GM13977 (cell line): Measurements from ENCODE around the gene RGP1.

Source experiments
- DNase-seq: peaks from one replicate; pipeline ENCODE4 v3.0.0; 2012; ENCODE audit warnings: low spot score
- CTCF ChIP-seq: IDR thresholded peaks from 2 replicates; pipeline ENCODE4 v1.5.1; 2012; ENCODE audit warnings: mild to moderate bottlenecking, control low read depth; ENCODE audit not compliant: insufficient read depth; ENCODE audit errors: extremely low read depth, missing control alignments
- in situ Hi-C: fragments of 300-500 bp; cut with MboI; formaldehyde crosslinking; loops from one replicate; pipeline ENCODE4 v1.12.0; 2022; ENCODE audit warnings: low sequenced_read_pairs, low pct_unique_long_range_greater_than_20kb, mixed read lengths, inconsistent platforms; ENCODE audit not compliant: unreplicated experiment

RGP1 gene

DNA sequence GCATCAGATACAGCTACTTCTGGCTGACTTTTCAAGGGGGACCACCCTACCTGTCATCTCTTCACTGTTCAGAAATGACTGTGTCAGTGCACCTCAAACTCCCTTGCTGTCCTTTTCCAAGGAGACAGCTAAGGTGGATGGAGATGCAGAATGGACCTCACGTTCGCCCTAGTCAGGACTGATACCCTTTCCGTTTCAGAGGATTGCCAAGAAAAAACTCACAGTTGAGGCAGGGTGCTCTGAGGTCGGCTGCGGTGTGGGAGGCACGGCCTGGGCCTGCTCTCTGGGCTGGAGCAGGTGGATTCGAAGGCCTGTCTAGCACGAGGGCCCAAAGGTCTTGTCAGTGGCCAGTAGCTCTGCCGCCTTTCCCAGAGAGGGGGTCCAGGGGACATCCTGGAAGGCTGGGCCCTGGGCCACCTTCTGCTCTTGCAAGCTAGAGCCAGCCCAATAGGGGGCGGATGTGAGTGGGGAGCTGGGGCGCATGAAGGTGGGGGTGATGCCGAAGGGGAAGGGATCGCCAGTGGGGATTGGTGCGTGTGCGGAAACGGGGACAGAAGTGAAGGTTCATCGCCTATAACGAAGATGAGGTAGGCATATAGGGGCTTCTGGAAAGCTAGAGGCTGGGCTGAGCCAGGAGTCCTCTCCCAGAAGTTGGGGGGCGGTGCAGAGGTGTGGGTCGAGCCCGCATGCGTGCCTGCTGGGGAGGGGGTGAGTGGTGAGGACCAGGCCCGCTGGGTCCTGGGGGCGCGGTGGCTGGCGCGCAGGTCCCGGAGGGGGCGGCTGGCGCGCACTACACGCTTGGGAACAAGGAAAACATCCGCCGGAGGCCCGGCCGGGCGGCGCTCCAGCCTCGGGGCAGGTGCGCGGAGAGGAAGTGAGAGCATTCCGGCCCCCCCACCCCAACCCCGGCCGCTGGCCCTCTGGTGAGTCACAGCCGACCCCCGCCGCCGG is 7.5 kb downstream of the RGP1 start:
- DNase-seq: peak; percentile 75
- in situ Hi-C loops: no loop called here
- peak; percentile 83 for TF ChIP-seq CTCF

GRCh38 chr9:35757226-35757891 is 8.3 kb downstream of the RGP1 start:
- in situ Hi-C loops: no loop called here
- no peak for TF ChIP-seq CTCF
- peak; percentile 31 for DNase-seq

GRCh38 chr9:35757892-35758275 is 8.8 kb downstream of the RGP1 start:
- no peak for DNase-seq
- TF ChIP-seq CTCF: no peak
- in situ Hi-C loops: no loop called here

DNA sequence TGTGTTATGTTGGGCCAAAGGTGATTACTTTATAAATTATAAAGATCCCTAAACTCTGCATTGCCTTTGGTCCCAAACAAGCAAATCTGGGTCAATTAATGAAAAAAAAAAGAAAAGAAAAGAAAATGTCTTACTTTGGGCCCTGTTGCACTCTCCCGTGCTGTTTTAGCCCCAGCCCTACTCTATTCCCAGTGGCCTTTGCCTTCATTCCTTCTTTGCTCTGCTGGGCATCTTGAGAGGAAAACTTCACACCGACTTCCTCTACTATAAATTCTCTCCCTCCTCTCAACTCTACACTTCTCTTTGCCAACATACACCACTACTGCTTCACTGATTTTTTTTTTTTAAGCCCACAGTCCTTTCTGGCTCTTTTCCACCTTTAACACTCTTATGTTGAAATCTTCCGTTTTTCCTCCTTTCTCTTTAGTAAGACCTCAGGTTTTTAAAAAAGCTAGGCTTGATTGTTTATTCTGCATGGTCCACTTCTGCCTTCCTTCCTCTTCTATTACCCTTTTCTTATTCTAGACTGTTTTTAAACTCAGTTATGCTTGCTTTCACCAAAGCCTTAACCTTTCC is 9.5 kb downstream of the RGP1 start:
- no peak for DNase-seq
- in situ Hi-C loops: no loop called here
- TF ChIP-seq CTCF: no peak

- in situ Hi-C loops: no loop called here
- no peak for DNase-seq
- TF ChIP-seq CTCF: no peak
Measured at GRCh38 chr9:35759795-35760194, 10.7 kb downstream of the RGP1 start.

- in situ Hi-C loops: no loop called here
- DNase-seq: no peak
Measured at GRCh38 chr9:35760651-35761050, 11.6 kb downstream of the RGP1 start.

More at GRCh38 chr9:35760651-35761050, 11.6 kb downstream of the RGP1 start:
- no peak for TF ChIP-seq CTCF
